HCT116 (cell line): ENCODE data around the gene PTPN22. TPM values are rescaled to one million over a fixed set of nuclear protein-coding genes. Genes with fewer than 3 reads are reported as not detected.

Experiments
- ATAC-seq: fragments of 200-7000 bp; cut with Tn5 transposase; 2 replicates; pipeline ENCODE4 v1.9.1; 2020; ENCODE audit warnings: mild to moderate bottlenecking, moderate library complexity
- BruUV-seq: library from RNA; stranded (reverse); fragments of 400-500 nt; replicated peaks from 2 replicates; lab custom pipeline; 2021; lab: Mats Ljungman, UMichigan
- CTCF ChIA-PET: fragments of 300-600 bp; sonication (Branson Sonifier 250); formaldehyde crosslinking; loops from one replicate; lab custom pipeline; 2021; ENCODE audit warnings: antibody characterized with exemption; lab: Charles Lee
- POLR2A ChIA-PET: fragments of 300-600, 350-600 bp; sonication (Branson Sonifier 250); formaldehyde crosslinking; loops from one replicate; lab custom pipeline; 2021; ENCODE audit warnings: antibody characterized with exemption; lab: Charles Lee
- RAD21 ChIA-PET, 2 experiments: fragments of 300-600 bp; sonication (Branson Sonifier 250); formaldehyde crosslinking; loops; one replicate each; lab custom pipeline; 2023; ENCODE audit warnings: low total read pairs in 2 of 2; ENCODE audit not compliant: uncharacterized antibody in 2 of 2, unreplicated experiment in 2 of 2, low non-redundant PET in 1 of 2; lab: Charles Lee
- DNase-seq: peaks from one replicate; pipeline ENCODE4 v3.0.0-alpha.2; 2010; ENCODE audit warnings: low read depth, low spot score
- H2AFZ ChIP-seq: fragments of 200-600 bp; shearing (Covaris generic), sonication (generic); 2 replicates; pipeline ENCODE4 v1.6.1; 2017; ENCODE audit warnings: low read depth, mixed run types, mixed read lengths, antibody characterized with exemption, low read length; ENCODE audit not compliant: poor library complexity, severe bottlenecking
- H3K27ac ChIP-seq: 2 replicates; pipeline ENCODE4 v1.5.1; 2012; ENCODE audit warnings: low read depth, low read length
- H3K27me3 ChIP-seq: fragments of 200-600 bp; sonication (generic); 2 replicates; pipeline ENCODE4 v1.6.1; 2016; ENCODE audit warnings: mixed run types, low read length, mixed read lengths; ENCODE audit not compliant: insufficient read depth
- H3K36me3 ChIP-seq, 2 experiments: fragments of 200-500 bp in 1 of 2; fragments of 200-600 bp in 1 of 2; sonication (Bioruptor generic) in 1 of 2; sonication (generic) in 1 of 2; 2 replicates each; pipeline versions ENCODE4 v1.5.1 to v1.6.1; 2014 to 2016; ENCODE audit warnings: low read length in 2 of 2, inconsistent platforms in 1 of 2, mixed read lengths in 1 of 2, mixed run types in 1 of 2; ENCODE audit not compliant: insufficient read depth in 2 of 2, control insufficient read depth in 1 of 2
- H3K4me1 ChIP-seq, 2 experiments: fragments of 200-600 bp in 1 of 2; sonication (generic) in 1 of 2; 2 replicates each; pipeline versions ENCODE4 v1.5.1 to v1.6.1; 2012 to 2017; ENCODE audit warnings: low read length in 2 of 2, inconsistent platforms in 1 of 2, mild to moderate bottlenecking in 1 of 2, mixed read lengths in 1 of 2, mixed run types in 1 of 2, moderate library complexity in 1 of 2; ENCODE audit not compliant: insufficient read depth in 2 of 2, control insufficient read depth in 1 of 2
- H3K4me2 ChIP-seq: fragments of 200-600 bp; sonication (generic); 2 replicates; pipeline ENCODE4 v1.6.1; 2017; ENCODE audit warnings: mixed run types, low read length, mixed read lengths
- H3K4me3 ChIP-seq, 2 experiments: fragments of 200-600 bp in 1 of 2; sonication (generic) in 1 of 2; replicated peaks in 1 of 2; 2 replicates each; pipeline ENCODE4 v1.5.1; 2011 to 2016; ENCODE audit warnings: low read length in 2 of 2, control low read depth in 1 of 2, low read depth in 1 of 2, mild to moderate bottlenecking in 1 of 2, mixed read lengths in 1 of 2, mixed run types in 1 of 2
- H3K79me2 ChIP-seq: fragments of 200-600 bp; sonication (generic); 2 replicates; pipeline ENCODE4 v1.6.1; 2017; ENCODE audit warnings: mild to moderate bottlenecking, mixed run types, low read length, moderate library complexity, mixed read lengths; ENCODE audit not compliant: insufficient read depth
- H3K9ac ChIP-seq: fragments of 200-600 bp; sonication (generic); 2 replicates; pipeline ENCODE4 v1.6.1; 2016; ENCODE audit warnings: low read length, mixed read lengths
- H3K9me2 ChIP-seq: fragments of 200-600 bp; sonication (generic), shearing (Covaris generic); 2 replicates; pipeline ENCODE4 v1.6.1; 2017; ENCODE audit warnings: mixed run types, mild to moderate bottlenecking, moderate library complexity; ENCODE audit not compliant: insufficient read depth
- H3K9me3 ChIP-seq, 2 experiments: fragments of 200-500 bp in 1 of 2; fragments of 200-600 bp in 1 of 2; sonication (Bioruptor generic) in 1 of 2; sonication (generic) in 1 of 2; 2 replicates each; pipeline ENCODE4 v1.6.1; 2014 to 2017; ENCODE audit warnings: low read length in 2 of 2, mixed read lengths in 2 of 2, inconsistent platforms in 1 of 2, low read depth in 1 of 2, mild to moderate bottlenecking in 1 of 2, mixed run types in 1 of 2, moderate library complexity in 1 of 2; ENCODE audit not compliant: control insufficient read depth in 1 of 2, insufficient read depth in 1 of 2
- H4K20me1 ChIP-seq: fragments of 200-600 bp; sonication (generic), shearing (Covaris generic); 2 replicates; pipeline ENCODE4 v1.6.1; 2017; ENCODE audit warnings: mixed run types, mild to moderate bottlenecking, moderate library complexity; ENCODE audit not compliant: insufficient read depth
- CBX3 ChIP-seq: IDR thresholded peaks from 2 replicates; pipeline ENCODE4 v1.6.1; 2012; ENCODE audit warnings: low read depth
- CEBPB ChIP-seq: IDR thresholded peaks from 2 replicates; pipeline ENCODE4 v1.6.1; 2012; ENCODE audit warnings: low read depth
- EGR1 ChIP-seq: IDR thresholded peaks from 2 replicates; pipeline ENCODE4 v1.6.1; 2012; ENCODE audit warnings: low read depth
- ELF1 ChIP-seq: IDR thresholded peaks from 2 replicates; pipeline ENCODE4 v1.6.1; 2012; ENCODE audit warnings: low read depth, borderline replicate concordance
- EZH2 ChIP-seq: fragments of 200-600 bp; sonication (generic); IDR thresholded peaks from 2 replicates; pipeline ENCODE4 v1.6.1; 2017; ENCODE audit warnings: antibody characterized with exemption, mixed run types
- EZH2phosphoT487 ChIP-seq: fragments of 200-600 bp; IDR thresholded peaks from 2 replicates; pipeline ENCODE4 v1.6.1; 2018; ENCODE audit warnings: antibody characterized with exemption, borderline replicate concordance
- FOSL1 ChIP-seq: IDR thresholded peaks from 2 replicates; pipeline ENCODE4 v1.6.1; 2012; ENCODE audit warnings: low read depth
- JUND ChIP-seq: IDR thresholded peaks from 2 replicates; pipeline ENCODE4 v1.6.1; 2012
- MAX ChIP-seq: IDR thresholded peaks from 2 replicates; pipeline ENCODE4 v1.6.1; 2012
- POLR2A ChIP-seq: IDR thresholded peaks from 2 replicates; pipeline ENCODE4 v1.7.0; 2011; ENCODE audit warnings: borderline replicate concordance; ENCODE audit not compliant: insufficient read depth, insufficient read length; ENCODE audit errors: extremely low read depth
- POLR2AphosphoS5 ChIP-seq: IDR thresholded peaks from 2 replicates; pipeline ENCODE4 v1.6.1; 2011; ENCODE audit warnings: mild to moderate bottlenecking, low read depth, low read length, moderate library complexity
- RAD21 ChIP-seq: IDR thresholded peaks from 2 replicates; pipeline ENCODE4 v1.6.1; 2012; ENCODE audit warnings: low read depth, mild to moderate bottlenecking
- SIN3A ChIP-seq: IDR thresholded peaks from 2 replicates; pipeline ENCODE4 v1.6.1; 2012; ENCODE audit warnings: low read depth
- TCF7L2 ChIP-seq: IDR thresholded peaks from 2 replicates; pipeline ENCODE4 v1.7.0; 2011; ENCODE audit warnings: borderline replicate concordance, inconsistent platforms; ENCODE audit not compliant: insufficient read depth, insufficient read length; ENCODE audit errors: extremely low read depth
- YY1 ChIP-seq: IDR thresholded peaks from 2 replicates; pipeline ENCODE4 v1.6.1; 2011; ENCODE audit warnings: low read length, low read depth, moderate library complexity, mild to moderate bottlenecking; ENCODE audit not compliant: insufficient replicate concordance; ENCODE audit errors: extremely low read depth
- ZFX ChIP-seq: fragments of 450-650 bp; IDR thresholded peaks from 2 replicates; pipeline ENCODE4 v1.6.1; 2017
- ZNF274 ChIP-seq: fragments of 200-500 bp; sonication (Bioruptor generic); IDR thresholded peaks from 2 replicates; pipeline ENCODE4 v1.6.1; 2014; ENCODE audit warnings: mild to moderate bottlenecking, low read depth, low read length, inconsistent platforms
- intact Hi-C: fragments of 100-400 bp; cut with micrococcal nuclease; formaldehyde crosslinking; loops from 2 replicates; pipeline ENCODE4 v1.10.0; 2022
- total RNA-seq: library from RNA; stranded (reverse); gene quantifications from one replicate; pipeline ENCODE4 v1.2.1, GENCODE V29; 2021; ENCODE audit not compliant: unreplicated experiment
- TF ChIP-seq, protein P1 (sequence below): IDR thresholded peaks from 2 replicates; pipeline ENCODE4 v1.6.1; 2011; ENCODE audit warnings: mild to moderate bottlenecking, low read length, moderate library complexity; ENCODE audit not compliant: insufficient replicate concordance; ENCODE audit errors: extremely low read depth
- TF ChIP-seq, protein P2 (sequence below), 3 experiments: fragments of 200-600 bp in 1 of 3; sonication (generic) in 1 of 3; IDR thresholded peaks in 2 of 3; conservative IDR thresholded peaks in 1 of 3; 2 replicates each; pipeline ENCODE4 v1.5.1; 2012 to 2017; ENCODE audit warnings: low read depth in 2 of 3, low read length in 2 of 3, antibody characterized with exemption in 1 of 3, borderline replicate concordance in 1 of 3, control low read depth in 1 of 3, mild to moderate bottlenecking in 1 of 3, mixed read lengths in 1 of 3, mixed run types in 1 of 3, moderate library complexity in 1 of 3; ENCODE audit not compliant: insufficient read depth in 1 of 3

Gene PTPN22
- total RNA-seq, 1 experiment from 2014 or later: 0.17 TPM

- TF ChIP-seq, protein P1, sequence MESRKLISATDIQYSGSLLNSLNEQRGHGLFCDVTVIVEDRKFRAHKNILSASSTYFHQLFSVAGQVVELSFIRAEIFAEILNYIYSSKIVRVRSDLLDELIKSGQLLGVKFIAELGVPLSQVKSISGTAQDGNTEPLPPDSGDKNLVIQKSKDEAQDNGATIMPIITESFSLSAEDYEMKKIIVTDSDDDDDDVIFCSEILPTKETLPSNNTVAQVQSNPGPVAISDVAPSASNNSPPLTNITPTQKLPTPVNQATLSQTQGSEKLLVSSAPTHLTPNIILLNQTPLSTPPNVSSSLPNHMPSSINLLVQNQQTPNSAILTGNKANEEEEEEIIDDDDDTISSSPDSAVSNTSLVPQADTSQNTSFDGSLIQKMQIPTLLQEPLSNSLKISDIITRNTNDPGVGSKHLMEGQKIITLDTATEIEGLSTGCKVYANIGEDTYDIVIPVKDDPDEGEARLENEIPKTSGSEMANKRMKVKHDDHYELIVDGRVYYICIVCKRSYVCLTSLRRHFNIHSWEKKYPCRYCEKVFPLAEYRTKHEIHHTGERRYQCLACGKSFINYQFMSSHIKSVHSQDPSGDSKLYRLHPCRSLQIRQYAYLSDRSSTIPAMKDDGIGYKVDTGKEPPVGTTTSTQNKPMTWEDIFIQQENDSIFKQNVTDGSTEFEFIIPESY: no peak
- no peak for TF ChIP-seq JUND
- no peak for TF ChIP-seq RAD21
- TF ChIP-seq CBX3: no peak
- no peak for TF ChIP-seq POLR2A
- TF ChIP-seq ELF1: no peak
- TF ChIP-seq FOSL1: no peak
Measured at GRCh38 chr1:113857776-113858175, 13.7 kb downstream of the PTPN22 start (continued).

DNA sequence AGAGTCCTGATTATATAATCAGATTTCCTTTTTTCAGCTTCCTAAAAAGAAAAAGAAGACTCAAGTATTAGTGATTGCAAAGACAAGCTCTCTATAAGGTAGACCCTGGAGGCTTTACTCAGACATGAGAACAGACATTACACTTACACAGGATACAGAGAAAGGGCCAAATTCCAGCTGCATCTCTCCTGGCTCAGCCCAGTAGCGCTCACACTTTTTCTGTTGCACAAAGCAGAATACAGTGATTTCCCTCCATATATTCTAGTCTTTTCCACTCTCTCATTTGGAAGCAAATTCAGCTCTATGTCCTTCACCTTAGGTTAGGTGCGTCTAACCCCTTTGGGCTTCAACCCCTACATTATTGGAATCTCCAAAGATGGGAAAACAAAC lies 15.1 kb downstream of the PTPN22 start:
- TF ChIP-seq ZFX (no peak), EZH2 (no peak), POLR2AphosphoS5 (no peak), YY1 (no peak), ZNF274 (no peak), CBX3 (no peak), FOSL1 (no peak), SIN3A (no peak), JUND (no peak), ELF1 (no peak), TCF7L2 (no peak), EZH2phosphoT487 (no peak), EGR1 (no peak), MAX (no peak), POLR2A (no peak), RAD21 (no peak), CEBPB (no peak)
- TF ChIP-seq, protein P1: no peak
- TF ChIP-seq, protein P2, sequence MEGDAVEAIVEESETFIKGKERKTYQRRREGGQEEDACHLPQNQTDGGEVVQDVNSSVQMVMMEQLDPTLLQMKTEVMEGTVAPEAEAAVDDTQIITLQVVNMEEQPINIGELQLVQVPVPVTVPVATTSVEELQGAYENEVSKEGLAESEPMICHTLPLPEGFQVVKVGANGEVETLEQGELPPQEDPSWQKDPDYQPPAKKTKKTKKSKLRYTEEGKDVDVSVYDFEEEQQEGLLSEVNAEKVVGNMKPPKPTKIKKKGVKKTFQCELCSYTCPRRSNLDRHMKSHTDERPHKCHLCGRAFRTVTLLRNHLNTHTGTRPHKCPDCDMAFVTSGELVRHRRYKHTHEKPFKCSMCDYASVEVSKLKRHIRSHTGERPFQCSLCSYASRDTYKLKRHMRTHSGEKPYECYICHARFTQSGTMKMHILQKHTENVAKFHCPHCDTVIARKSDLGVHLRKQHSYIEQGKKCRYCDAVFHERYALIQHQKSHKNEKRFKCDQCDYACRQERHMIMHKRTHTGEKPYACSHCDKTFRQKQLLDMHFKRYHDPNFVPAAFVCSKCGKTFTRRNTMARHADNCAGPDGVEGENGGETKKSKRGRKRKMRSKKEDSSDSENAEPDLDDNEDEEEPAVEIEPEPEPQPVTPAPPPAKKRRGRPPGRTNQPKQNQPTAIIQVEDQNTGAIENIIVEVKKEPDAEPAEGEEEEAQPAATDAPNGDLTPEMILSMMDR (IDR thresholded peaks at IDR 0.05 in 2 of 3, conservative IDR thresholded peaks at IDR 0.05 in 1 of 3; ENCODE audit: borderline replicate concordance in 1 of 3, insufficient read depth in 1 of 3, low read depth in 2 of 3, low read length in 2 of 3): no peak
- DNase-seq: no peak
- no peaks in the 10 kb centered on the region for H3K9me3 ChIP-seq
- H3K36me3 ChIP-seq: no peaks in the 10 kb centered on the region
- peaks cover 0 to 6% of the 10 kb centered on the region in 2 experiments; a peak in 1 of 4 replicates for H3K4me1 ChIP-seq
- H3K27me3 ChIP-seq: no peaks in the 10 kb centered on the region
- H2AFZ ChIP-seq: no peak overlapping the region
- POLR2A ChIA-PET: no interaction called here
- H3K9me2 ChIP-seq: no peaks in the 10 kb centered on the region
- CTCF ChIA-PET: interaction anchor here (1.1 kb wide), 1 partner anchor 21 kb away, joined by 3 read pairs; no protein-coding TSS in a partner anchor
- no peak overlapping the region for H3K4me2 ChIP-seq
- ATAC-seq: no peak
- no peaks in the 10 kb centered on the region for H4K20me1 ChIP-seq
- intact Hi-C loops: no loop called here
- RAD21 ChIA-PET: interaction anchor here in 1 of 2 experiments (0.9 kb wide), 1 partner anchor 48 kb away, joined by 3 read pairs; no protein-coding TSS in a partner anchor
- no peak overlapping the region for H3K4me3 ChIP-seq
- no peaks in the 10 kb centered on the region for H3K79me2 ChIP-seq
- BruUV-seq: no TSS peak
- H3K27ac ChIP-seq: no peak overlapping the region
- H3K9ac ChIP-seq: no peak overlapping the region
